ENCODE data around the gene CCL27. TPM values are rescaled to one million over a fixed set of nuclear protein-coding genes. Genes with fewer than 3 reads are reported as not detected.
A peak's percentile ranks its signal among the peaks of the same experiment; 100 is the strongest.

The CCL27 gene
- total and polyA plus RNA-seq, 2 donors (not counting 1 experiment from before 2014, with no cell fraction given), result not detected

GRCh38 chr9:34628656-34629490 is 33.6 kb downstream of the CCL27 start, which contains the start of gene ARID3C:
Gene ARID3C (minus strand): TSS chr9:34629066. CDS start chr9:34628014, 1,052 bp downstream.
- Mint-ChIP-seq H3K27me3 (peaks cover 55% of the 10 kb centered on the region), H3K9me3 (ENCODE audit: insufficient read depth) (no peaks in the 10 kb centered on the region), H3K4me1 (peaks cover 18% of the 10 kb centered on the region), H3K27ac (peak within 1 kb of the TSS; percentile 1), H3K4me3 (peak within 1 kb of the TSS; percentile 91)
- 2% methylated on average over 69 of the region's 69 CpGs for WGBS (ENCODE audit: insufficient coverage)
- ChIA-PET CTCF (interaction anchor here (0.7 to 1.3 kb wide), 7 partner anchors 9 to 25 kb away, joined by 3 to 6 read pairs (median 3); partner anchors contain the start of genes DCTN3, RPP25L and SIGMAR1), POLR2A (interaction anchor here (0.6 kb wide), 1 partner anchor 13 kb away, joined by 3 read pairs; no protein-coding TSS in a partner anchor)
- H3K4me2 ChIP-seq (replicated peaks; ENCODE audit: low read depth, low read length, poor library complexity, severe bottlenecking), result peak within 1 kb of the TSS; percentile 81
- no peaks in the 10 kb centered on the region for H3K36me3 ChIP-seq (replicated peaks in 1 of 2; ENCODE audit: control extremely low read depth in 1 of 2, control insufficient read depth in 1 of 2, extremely low read depth in 1 of 2, insufficient read depth in 2 of 2, low read length in 1 of 2)
- no peaks in the 10 kb centered on the region for H3K79me2 ChIP-seq (ENCODE audit: control insufficient read depth, insufficient read depth, low read length)
- H2AFZ ChIP-seq (ENCODE audit: insufficient read depth, low read depth, low read length, poor library complexity, severe bottlenecking), result peak within 1 kb of the TSS; percentile 58
- DNase-seq (peak; percentile 62), ATAC-seq (ENCODE audit: low read depth) (peak; percentile 81)
- peaks cover 0 to 22% (median 0%) of the 10 kb centered on the region in 3 donors for H3K9me3 ChIP-seq (ENCODE audit: control extremely low read depth in 1 of 3, control insufficient read depth in 2 of 3, insufficient read depth in 1 of 3, low read length in 2 of 3)
- no peak within 1 kb of the TSS for H3K27ac ChIP-seq (ENCODE audit: low read length in 2 of 2)
- TF ChIP-seq, protein P1, sequence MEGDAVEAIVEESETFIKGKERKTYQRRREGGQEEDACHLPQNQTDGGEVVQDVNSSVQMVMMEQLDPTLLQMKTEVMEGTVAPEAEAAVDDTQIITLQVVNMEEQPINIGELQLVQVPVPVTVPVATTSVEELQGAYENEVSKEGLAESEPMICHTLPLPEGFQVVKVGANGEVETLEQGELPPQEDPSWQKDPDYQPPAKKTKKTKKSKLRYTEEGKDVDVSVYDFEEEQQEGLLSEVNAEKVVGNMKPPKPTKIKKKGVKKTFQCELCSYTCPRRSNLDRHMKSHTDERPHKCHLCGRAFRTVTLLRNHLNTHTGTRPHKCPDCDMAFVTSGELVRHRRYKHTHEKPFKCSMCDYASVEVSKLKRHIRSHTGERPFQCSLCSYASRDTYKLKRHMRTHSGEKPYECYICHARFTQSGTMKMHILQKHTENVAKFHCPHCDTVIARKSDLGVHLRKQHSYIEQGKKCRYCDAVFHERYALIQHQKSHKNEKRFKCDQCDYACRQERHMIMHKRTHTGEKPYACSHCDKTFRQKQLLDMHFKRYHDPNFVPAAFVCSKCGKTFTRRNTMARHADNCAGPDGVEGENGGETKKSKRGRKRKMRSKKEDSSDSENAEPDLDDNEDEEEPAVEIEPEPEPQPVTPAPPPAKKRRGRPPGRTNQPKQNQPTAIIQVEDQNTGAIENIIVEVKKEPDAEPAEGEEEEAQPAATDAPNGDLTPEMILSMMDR (IDR thresholded peaks at IDR 0.05), result no peak
- TF ChIP-seq EZH2 (IDR thresholded peaks at IDR 0.05; ENCODE audit: borderline replicate concordance, insufficient read depth, low read depth, low read length, poor library complexity, severe bottlenecking), result peak; percentile 15
- peaks cover 8% of the 10 kb centered on the region for H4K20me1 ChIP-seq (ENCODE audit: control insufficient read depth, insufficient read depth, low read length, poor library complexity, severe bottlenecking)
- peaks cover 0 to 67% (median 51%) of the 10 kb centered on the region in 4 experiments for H3K27me3 ChIP-seq (replicated peaks in 1 of 4; ENCODE audit: control extremely low read depth in 1 of 4, control insufficient read depth in 3 of 4, insufficient read depth in 4 of 4, low read length in 3 of 4)
- H3K9ac ChIP-seq (ENCODE audit: low read length), result peak within 1 kb of the TSS; percentile 53
- intact Hi-C loops (cut with micrococcal nuclease), result loop anchor here (2.0 kb wide), 1 partner anchor 16 kb away; the partner anchor contains the start of gene RPP25L
- peaks cover 26 to 33% of the 10 kb centered on the region in 2 donors for H3K4me1 ChIP-seq (ENCODE audit: control insufficient read depth in 2 of 2, insufficient read depth in 2 of 2, low read length in 2 of 2)
- H3K4me3 ChIP-seq (ENCODE audit: control extremely low read depth in 1 of 5, extremely low read depth in 1 of 5, insufficient read depth in 1 of 5, low read depth in 2 of 5, low read length in 4 of 5), result peak within 1 kb of the TSS in 4 of 5 experiments; percentile 18 to 57 (median 44)

Measured in B cell (primary cell).